Stimulated activated CD8-positive, alpha-beta memory T cell treated with anti-CD3 and anti-CD28 coated beads, Interleukin-2, amount 100 ng/mL, for 1 hour (primary cell): ENCODE results near the gene PBX2.
"Not testable (repeated sequence)": the region's sequence is repeated elsewhere in the genome, so short reads cannot be mapped to it uniquely, and the experiment has no call there.

Source experiments
- DNase-seq, 2 donors: peaks; one replicate each; pipeline ENCODE4 v3.0.0-alpha.2; 2020; ENCODE audit warnings: low read depth in 2 of 2

PBX2 gene

DNA sequence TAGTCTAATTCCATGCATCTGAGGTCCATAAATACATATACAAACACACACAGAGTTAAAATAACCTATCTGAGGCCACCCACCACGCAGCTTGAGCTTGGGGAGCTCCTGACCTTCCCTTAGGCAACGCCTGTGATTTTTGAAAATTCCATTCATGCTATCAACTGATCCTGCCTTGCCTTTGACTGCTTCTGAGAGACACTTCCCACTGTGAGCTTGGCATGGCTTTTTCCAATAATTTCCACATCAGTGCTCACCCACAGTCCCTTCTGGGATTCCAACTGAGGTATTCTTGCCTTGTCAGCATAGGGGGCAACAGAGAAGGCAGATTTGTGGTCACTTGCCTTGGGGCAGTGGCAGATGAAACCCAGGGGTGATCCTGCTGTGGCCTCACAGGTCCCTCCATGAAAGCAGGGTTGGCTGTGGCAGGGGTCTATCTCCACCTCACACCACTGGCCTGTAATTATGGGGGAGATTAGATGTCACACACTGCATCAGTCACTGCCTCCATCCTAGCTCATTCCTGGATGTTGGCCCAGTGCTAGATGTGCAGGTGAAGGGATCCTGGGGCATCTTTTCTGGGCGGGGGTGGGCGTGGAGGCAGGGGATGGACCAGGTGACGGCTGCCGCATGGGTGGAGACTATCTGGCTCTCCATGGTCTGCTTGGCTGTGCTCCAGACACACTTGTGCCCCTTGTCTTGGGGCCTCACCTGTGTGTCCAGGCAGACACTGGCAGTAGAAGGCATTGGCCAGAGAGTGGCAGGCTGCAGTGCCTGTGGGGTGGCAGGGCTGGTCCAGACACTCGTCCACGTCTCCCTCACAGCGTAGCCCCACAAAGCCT, 13.6 kb upstream of the PBX2 start:
- DNase-seq, result no peak

DNA sequence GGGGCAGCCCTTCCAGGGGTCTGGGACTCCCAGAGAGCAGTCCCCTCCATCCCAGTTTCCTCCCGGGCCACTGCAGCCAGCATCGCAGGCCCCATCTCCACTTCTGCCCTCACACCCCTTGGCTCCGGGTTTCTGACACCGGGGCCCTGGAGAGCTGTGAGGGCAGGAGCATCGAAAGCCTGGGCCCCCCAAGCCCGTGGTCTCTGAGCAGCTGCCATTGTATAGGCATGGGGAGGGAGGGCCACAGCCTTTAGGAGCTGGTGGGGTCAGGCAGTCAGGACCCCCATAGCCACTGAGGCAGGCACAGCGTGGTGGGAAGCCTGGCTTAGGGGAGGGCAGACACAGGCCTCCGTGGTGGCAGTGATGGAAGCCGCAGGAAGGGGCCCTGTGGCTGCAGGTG, 12.2 kb upstream of the PBX2 start:
- no peak for DNase-seq

DNA sequence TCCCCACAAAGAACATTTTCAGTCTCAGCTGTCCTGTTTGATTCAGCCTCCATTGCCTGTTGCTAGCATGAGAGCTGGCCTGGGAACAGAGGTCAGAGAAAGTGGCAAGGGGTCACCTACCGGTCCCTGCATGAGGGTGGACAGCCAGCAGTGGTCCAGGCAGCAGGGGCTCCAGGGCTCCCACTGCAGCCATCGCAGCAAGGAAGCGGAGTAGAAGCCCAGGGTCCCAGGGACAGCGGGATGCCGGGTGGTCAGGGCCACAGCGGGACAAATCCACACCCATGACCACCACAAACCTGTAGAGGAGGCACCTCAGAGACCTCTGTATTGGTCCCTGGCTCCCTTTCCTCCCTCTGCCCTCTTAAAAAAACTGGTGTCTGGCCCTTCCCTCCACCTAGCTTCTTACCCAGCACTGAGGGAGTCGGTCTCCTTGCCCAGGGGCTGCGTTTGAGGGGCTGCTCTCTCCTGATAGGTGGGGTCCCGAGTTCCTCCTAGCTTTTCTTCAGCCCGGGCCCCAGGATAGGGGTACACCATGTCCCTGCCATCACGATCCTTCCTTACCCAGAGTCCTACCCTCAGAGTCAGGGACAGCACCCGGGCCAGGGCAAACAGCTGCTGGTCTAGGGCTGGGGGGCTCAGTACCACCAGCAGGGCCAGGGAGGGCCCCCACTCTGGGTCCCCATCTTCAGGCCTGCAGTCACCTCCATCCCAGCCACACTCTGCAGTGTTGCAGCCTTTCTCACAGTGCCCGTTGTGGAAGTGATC, 10.9 kb upstream of the PBX2 start:
- no peak for DNase-seq

DNA sequence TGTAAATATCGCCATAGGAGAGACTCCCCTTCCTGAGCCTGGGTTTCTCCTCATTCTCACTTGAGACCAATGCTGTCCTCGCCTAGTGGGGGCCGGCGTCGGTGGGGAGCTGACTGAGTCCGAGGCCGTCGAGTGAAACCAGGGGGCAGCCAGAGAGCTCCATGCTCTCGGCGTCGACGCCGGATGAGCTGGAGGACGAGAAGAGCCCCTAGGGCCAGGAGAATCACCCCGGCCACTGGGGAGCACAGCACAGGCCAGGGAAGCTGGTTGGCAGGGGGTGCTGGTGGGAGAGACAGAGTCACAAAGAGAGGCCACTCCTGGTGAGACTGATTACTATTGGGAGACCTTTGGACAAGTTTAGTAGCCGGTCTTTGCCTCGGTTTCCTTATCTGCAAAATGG, 8.9 kb upstream of the PBX2 start:
- DNase-seq, result no peak

DNA sequence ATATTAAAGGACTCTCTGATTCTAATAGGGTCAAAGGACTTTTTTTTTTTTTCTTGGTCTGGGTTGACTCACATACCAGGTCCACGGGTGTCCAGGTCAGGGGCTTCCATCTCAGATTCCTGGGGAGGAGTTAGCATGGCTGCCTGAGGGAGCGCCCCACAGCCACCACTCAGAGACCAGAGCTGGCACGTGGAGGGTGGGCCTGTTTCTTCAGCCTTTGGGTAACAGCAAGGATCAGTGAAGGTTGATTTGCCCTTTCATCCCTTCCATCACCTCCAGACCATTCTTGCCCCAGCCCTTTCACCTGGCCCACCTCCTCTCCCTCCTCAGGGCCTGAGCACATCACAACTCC, 8.3 kb upstream of the PBX2 start:
- no peak for DNase-seq

DNA sequence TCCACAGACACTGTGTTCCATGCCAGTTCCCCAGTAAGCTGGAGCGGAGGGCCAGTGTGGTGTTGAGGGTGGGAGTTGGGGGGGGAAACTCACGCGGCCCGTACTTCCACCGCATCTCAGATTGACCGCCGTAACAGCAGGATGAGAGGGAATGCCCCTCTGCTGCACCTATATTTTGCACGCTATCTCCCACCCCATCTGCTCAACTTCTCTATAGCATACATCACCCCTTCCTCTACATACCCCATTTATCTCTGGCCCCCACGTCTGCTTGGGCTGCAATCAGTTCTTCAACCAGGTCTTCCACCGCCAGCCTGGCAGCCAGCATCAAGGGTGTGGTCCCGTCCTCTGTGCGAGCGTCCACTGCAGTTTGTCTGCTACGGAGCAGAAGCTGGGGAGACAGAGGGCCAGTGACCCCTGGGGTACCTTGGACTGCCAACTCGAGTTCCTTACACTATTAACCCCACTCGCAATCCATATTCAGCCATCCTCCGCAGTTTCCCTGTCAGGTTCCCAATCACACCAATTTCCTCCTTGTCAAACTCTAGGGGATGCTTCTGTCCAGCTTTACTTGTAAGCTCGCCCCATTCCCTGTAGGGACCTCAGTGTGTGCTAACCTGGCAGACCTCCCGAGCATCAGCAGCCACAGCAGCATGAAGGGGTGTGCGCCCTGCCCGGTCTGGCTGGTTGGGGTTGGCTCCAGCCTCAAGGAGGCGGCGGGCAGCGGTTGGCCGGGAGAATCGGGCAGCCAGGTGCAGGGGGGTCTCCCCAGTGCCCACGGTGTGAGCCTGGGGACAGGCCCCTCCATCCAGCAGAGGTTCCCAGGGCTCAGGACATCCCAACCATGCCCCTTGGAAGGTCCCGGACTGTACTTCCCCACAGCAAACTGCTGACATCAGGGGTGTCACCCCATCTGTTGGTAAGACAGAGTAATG, 6.9 kb upstream of the PBX2 start:
- DNase-seq, result no peak

DNA sequence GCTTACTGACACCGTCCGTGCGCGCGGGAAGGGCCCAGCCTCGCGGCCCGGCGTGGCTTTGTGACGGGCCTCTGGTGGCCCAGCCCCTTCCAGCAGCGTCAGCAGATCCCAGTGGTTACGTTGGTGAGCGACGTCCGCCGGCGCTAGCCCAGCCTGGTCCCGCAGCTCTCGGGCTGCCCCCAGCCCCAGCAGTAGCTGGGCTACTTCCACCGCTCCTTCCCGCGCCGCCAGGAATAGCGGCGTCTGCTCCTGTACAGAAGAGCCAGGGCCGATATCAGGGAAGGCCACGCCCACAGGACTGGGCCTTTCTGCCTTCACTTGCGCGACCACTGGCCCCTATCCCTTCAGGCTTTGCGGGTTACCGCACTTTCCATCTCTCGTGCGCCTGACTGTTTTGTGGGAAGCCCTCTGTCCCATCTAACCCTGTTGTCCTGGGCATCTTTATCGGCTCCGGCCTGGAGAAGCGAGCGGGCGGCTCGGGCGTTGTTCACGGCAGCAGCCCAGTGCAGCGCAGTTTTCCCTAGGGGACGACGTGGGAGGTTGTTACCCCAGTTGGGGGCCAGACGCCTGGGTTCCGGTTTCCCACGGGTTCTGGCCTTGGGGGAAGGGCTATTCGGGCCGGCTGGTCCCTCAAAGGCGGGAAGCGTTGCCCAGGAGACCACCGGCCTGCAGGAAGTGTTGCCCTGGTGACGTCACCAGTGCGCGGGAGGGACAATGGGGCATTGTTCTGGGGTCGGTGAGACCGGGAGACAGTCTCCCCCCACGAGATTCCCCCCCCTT, 6.1 kb upstream of the PBX2 start:
- peak; percentile 27 to 39 for DNase-seq

DNA sequence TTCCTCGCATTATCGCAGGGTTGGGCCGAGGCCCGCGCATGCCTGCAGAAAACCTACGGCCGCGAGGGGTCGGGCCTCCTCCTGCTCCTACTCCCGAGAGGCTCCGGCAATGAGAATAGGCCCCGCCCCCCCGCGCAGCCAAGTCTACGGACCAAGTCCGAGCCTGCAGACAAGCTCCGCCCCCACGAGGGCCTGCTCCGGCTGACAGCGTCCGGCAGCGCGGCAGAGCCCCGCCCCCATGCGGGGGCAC, 5.6 kb upstream of the PBX2 start:
- peak; percentile 100 for DNase-seq

DNA sequence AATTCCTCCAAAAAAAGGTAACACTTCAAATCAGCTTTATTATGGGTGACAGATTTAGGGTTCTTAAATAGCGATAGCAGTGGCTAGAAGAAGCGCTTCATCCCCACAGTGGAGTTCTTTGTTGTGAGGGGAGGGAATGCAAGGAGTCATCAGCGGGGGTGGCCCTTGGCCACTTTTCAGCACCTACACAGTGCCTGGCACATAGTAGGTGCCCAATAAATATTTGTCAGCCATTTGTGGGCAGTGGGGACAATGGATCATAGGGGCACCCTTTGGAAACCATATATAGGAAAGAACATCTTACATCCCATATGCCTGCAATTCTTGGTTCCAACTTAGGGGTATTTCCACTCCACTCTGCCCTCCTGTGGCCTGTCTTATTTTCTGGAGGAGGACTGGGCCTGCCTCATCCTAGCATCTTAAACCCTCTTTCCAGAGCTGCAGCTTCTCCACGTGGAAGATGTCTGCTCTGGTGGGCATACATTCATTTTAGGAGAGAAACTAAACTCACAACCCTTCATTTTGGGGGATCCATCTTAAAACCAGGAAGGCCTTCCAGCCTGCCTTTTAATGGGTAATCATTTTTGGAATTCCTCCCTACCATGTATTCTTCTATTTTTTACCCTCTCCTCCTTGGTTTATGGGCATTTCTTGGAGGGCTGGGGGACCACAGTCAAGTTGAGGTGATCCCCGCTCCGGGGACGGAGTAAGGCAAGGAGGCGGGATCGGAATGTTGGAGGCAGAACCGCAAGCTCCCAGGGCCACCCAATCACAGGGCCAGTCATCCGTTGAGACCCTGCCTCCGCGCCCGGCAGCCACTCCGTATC, 5.0 kb upstream of the PBX2 start:
- DNase-seq, result no peak

DNA sequence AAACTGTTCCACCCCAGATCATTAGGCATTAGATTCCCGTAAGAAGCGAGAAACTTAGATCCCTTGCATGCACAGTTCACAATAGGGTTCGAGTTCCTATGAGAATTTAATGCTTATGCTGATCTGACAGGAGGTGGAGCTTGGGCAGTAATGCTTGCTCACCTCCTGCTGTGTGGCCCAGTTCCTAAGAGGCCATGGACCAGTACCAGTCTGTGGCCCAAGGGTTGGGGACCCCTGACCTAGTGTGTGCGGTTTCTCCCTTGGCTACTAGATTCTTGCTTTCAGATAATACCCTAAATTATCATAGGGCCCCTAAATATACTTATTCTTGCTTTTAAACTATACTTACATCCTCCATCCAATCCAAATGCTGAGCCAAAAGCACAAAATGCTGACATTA, 4.4 kb upstream of the PBX2 start:
- DNase-seq, result no peak

DNA sequence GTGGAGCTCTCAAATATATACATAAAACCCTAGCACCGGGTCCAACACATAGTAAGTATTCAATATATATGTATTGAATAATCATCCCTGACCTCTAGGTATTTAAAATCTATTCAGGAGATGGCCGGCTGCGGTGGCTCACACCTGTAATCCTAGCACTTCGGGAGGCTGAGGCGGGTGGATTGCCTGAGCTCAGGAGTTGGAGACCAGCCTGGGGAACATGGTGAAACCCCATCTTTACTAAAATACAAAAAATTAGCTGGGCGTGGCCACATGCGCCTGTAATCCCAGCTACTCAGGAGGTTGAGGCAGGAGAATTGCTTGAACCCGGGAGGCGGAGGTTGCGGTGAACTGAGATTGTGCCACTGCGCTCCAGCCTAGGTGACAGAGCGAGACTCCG, 3.1 kb upstream of the PBX2 start:
- not testable (repeated sequence) for DNase-seq

DNA sequence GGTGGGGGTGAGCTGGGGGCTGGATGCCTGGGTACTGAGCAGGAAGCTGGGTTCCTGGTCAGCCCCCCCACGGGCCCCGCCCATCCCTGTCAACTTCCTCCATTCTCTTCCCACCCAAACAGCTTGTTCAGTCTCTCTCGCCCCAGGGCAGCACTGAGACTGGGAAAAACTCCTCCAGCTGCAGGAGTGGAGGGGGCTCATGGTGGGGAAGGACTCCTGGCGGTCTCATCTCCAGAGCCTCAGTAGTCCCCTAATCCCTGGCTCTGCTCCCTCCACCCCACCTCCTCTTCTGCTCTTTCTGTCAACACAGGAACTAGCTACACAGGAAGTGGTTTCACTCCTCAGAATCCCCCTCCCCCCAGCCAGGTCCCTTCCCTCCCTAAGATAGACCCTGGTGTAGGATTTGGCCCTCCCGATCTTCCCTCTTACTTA, 2.6 kb upstream of the PBX2 start, which contains the start of gene GPSM3:
Gene GPSM3, minus strand, starts transcription at position 36 of the 432 bp plus-strand sequence. CDS start 130 bp downstream, outside the sequence.
- peak in 1 of 2 donors; percentile 33 for DNase-seq

DNA sequence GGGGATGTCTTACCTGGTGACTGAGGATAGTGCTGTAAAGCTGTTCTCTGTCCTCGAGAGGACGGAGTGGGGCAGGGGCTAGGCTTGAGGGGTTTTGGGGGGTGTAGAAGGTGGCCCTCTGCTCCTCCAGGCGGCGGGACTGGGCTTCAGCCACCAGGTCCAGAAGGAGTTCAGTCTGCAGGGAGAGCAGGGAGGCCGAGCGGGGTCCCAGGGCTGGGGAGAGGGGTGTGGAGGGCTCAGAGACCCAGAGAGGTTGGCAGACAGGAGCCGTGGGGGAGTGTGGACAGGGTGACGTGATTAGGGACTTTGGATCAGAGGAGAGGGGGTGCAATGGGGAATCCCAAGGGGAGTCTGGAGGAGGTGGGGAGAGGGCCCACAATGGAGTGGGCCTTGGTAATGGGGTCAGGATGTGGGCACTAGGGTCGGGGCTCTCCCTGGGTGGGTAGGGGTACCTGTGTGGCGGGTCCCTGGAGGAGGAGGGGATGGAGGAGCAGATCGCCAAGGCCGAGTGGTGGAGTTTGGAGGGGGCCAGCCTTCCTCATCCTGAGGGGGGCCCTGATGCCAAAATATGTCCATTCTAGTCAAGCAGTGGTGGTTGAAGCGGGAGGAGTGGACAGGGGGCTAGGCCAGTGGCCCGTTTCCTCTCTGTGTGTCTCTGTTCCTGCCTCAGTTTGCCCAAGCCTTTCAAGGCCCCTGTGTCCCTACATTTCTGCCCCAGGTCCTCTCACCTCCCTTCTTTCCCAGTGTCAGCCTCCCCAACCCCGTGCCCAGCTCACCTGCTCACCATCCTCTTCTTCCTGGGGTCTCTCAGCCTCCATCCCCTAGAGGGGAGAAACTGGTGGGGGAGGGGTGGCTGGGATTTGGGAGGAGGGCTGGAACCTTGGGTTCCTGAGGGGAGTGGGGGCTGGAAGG, 1.9 kb upstream of the PBX2 start:
- DNase-seq, result no peak

DNA sequence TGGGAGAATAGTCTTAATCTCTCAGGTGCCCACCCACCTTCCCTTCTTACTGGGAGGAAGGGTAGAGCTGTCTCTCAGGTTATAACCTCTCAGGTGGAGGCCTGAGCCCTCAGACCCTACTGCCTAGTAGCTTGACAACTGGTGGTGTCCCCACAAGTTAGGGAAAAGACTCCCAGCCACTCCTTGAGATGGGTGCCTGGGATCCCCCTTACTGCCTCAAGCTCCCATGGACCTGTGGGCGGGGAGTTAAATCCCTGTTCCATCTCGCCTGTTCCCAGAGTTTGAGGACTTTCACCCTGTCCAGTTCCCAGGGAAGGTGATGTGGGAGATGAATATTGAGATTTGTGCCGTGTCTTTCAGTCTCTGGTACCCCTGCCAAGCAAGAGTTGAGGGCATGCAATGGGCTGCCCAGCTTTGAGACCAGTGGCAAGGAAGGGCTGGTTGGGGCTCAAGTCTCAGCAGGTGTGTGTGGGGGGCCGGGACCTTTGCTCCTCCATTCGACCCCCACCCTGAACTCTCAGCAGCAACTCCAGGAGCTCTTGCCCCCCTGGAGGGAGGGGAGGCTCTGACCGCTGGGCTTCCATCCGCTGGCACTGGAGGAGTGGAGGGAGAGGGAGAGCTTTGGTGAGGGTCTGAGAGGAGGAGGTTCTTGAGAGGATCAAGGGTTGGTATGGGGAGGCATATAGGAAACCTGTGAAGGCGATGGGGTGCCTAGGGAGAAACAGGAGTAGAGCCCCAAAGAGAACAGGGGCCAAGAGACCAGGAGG, 1.1 kb upstream of the PBX2 start:
- no peak for DNase-seq

DNA sequence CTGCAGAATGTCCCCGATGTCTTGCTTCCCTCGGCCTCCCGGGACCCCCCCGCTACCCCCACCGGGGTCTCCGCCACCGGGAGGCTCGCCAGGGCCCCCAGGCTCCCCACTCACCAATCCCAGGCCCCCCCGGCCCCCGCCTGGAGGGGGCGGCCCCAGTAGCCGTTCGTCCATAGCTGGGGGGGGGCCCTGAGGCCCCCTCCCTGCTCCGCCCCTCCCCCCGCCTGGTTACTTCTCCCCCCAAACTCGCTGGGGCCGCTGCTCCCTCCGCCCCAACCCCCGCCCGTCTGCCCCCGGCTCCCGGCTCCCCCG, 304 bp downstream of the PBX2 start:
- no peak for DNase-seq

DNA sequence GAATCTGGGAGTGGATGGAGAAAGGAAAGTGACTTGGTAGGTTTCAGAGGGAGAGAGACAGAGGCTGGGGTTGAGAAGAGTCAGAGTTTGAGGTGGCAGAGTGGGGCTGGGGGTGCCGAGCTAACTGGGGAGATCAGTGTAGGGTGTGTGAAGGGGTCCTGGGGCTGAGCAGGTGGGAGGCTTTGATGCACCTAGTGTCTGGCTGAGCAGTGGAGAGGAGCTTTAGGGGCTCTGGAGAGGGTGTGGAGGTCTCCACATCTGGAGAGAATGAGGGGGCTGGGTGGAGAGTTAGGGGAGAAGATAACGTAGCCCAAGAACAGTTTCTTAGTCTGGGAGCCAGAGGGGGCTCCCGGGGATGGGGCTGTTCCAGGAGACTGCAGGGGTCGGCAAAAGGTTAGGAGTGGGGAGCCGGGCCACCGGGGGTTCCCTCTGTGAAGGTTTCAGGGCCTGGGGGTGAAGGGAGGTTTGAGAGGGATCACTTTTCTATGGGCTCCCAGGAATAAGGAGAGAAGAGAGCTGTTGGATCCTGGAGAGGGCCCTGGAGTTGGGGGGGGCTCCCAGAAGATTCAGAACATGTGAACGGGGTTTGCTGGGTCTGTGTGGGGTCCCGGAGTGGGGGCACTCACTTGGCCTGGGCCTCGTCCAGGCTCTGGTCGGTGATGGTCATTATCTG, 797 bp downstream of the PBX2 start:
- no peak for DNase-seq

DNA sequence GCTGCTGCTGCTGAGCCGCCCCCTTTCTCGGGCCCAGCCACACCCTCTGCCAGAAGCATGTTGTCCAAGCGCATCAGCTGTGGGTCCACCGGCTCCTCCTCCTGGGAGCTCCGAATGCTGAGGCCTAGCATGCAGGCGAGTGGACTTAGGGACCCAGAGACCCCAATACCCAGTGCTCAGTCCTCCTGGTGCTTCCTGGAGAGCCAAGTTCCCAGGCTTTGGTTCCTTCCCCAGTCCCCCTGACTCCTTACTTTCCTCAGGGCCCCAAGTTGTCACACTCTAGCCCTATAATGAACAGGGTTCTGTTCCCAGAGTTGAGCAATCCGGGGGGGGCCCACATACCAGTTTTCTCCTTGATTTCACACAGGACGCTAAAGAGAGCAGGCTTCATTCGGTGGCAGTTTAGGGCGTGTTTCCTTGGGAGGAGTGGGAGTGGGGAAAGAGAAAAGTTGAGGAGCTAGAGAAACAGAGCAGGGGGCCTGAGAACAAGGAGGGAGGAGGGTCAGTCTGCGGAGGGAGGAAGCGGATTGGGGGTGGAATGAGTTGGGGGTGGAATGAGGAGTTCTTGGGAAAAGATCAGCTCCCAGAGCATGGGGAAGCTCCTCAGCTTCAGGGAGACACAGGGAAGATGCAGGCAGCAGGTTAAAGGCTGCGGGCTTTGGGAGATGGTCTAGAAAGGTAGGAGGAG, 1.5 kb downstream of the PBX2 start:
- no peak for DNase-seq
